K562 treated with DMSO at 1 percent for 24 hours (cell line): ENCODE measurements around the gene SP110. TPM values are rescaled to one million over a fixed set of nuclear protein-coding genes. Genes with fewer than 3 reads are reported as not detected.

Experiments used
- total RNA-seq: library from RNA; unstranded; fragments of 300-600 nt; gene quantifications from 2 replicates; pipeline ENCODE4 v1.2.3, GENCODE V29; 2022; ENCODE audit warnings: low read depth; ENCODE audit not compliant: insufficient read depth

SP110 gene
- 7.4 and 10.3 TPM in 2 replicates for total RNA-seq

GRCh38 chr2:230219419-230220331 lies at the start of gene SP110:
TSS of gene SP110 (minus strand) at chr2:230219984. CDS start at chr2:230216927, 3,057 bp downstream.

GRCh38 chr2:230225486-230225885 lies 5.7 kb upstream of the SP110 start, which contains the start of gene SP140:
TSS of gene SP140 (plus strand) at chr2:230225736. CDS start at chr2:230225845, 109 bp downstream.

Other genes with a start within 250 kb of the SP110 start
- not detected in 2 replicates for gene SLC16A14, start 151.1 kb downstream of the SP110 start, total RNA-seq
- 0.47 TPM in 1 of 2 replicates, not detected in the other for gene SP140, start 5.8 kb upstream of the SP110 start, total RNA-seq
- gene SP140L, start 107.2 kb upstream of the SP110 start, total RNA-seq, result 20.7 and 22.7 TPM in 2 replicates
- 18.6 and 22.0 TPM in 2 replicates for gene SP100, start 196.2 kb upstream of the SP110 start, total RNA-seq